Gastroesophageal sphincter (tissue), 3 donors: ENCODE measurements around the gene LIPG.

Source experiments
- EP300 ChIP-seq: sonication (generic); formaldehyde crosslinking; IDR thresholded peaks from one replicate; pipeline ENCODE4 v1.6.1; 2017; ENCODE audit warnings: antibody characterized with exemption, mild to moderate bottlenecking
- POLR2A ChIP-seq, 2 donors: fragments of 450-650 bp; IDR thresholded peaks; one replicate each; pipeline ENCODE4 v1.6.1; 2017; ENCODE audit warnings: antibody characterized with exemption in 2 of 2, mild to moderate bottlenecking in 2 of 2, moderate library complexity in 1 of 2
- POLR2AphosphoS5 ChIP-seq: sonication (generic); formaldehyde crosslinking; IDR thresholded peaks from one replicate; pipeline ENCODE4 v1.6.1; 2017; ENCODE audit warnings: antibody characterized with exemption
- TF ChIP-seq, protein P1 (sequence below), 4 experiments: fragments of 200-600 bp in 2 of 4; fragments of 450-650 bp in 2 of 4; sonication (generic) in 1 of 4; IDR thresholded peaks; one replicate each; pipeline ENCODE4 v1.5.1; 2017 to 2019; ENCODE audit warnings: antibody characterized with exemption in 4 of 4, mild to moderate bottlenecking in 2 of 4, moderate library complexity in 2 of 4

DNA sequence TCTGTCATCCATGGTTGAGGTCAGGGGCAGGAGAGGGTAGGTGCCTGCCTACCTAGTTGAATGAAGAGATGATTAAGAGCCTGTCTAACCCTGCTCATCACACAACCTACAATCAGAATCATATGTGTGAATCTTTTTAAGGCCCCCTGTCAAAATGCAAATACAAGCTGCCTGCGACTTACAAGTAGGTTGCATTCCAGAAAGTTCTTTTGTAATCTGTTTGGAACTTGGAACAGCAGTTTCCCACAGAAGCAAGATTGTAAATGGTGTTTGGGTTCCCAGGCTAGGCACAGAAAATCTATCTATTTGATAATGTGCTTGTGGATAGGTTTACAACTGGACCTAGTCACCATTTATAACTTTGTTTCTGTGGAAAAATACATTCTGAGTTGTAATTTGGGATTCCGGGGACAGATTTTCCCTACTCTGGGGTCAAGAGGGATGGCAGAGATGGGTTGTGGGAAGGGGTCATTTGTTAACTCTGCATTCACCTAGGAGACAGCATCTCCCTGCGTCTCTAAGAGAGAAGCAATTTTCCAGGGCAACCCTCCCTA is 4.4 kb downstream of the LIPG start:
- TF ChIP-seq, protein P1, sequence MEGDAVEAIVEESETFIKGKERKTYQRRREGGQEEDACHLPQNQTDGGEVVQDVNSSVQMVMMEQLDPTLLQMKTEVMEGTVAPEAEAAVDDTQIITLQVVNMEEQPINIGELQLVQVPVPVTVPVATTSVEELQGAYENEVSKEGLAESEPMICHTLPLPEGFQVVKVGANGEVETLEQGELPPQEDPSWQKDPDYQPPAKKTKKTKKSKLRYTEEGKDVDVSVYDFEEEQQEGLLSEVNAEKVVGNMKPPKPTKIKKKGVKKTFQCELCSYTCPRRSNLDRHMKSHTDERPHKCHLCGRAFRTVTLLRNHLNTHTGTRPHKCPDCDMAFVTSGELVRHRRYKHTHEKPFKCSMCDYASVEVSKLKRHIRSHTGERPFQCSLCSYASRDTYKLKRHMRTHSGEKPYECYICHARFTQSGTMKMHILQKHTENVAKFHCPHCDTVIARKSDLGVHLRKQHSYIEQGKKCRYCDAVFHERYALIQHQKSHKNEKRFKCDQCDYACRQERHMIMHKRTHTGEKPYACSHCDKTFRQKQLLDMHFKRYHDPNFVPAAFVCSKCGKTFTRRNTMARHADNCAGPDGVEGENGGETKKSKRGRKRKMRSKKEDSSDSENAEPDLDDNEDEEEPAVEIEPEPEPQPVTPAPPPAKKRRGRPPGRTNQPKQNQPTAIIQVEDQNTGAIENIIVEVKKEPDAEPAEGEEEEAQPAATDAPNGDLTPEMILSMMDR (IDR thresholded peaks at IDR 0.05) = no peak
- TF ChIP-seq POLR2AphosphoS5 (no peak), EP300 (no peak), POLR2A (IDR thresholded peaks at IDR 0.05) (no peak)
